IPS-15b (cell line): ENCODE measurements around the gene ERBIN.

Experiments
- H3K27me3 ChIP-seq: one replicate; pipeline ENCODE4 v1.6.1; 2013; ENCODE audit warnings: low read length; ENCODE audit not compliant: control insufficient read depth, insufficient read depth
- H3K36me3 ChIP-seq: one replicate; pipeline ENCODE4 v1.6.1; 2013; ENCODE audit warnings: low read length; ENCODE audit not compliant: control insufficient read depth, insufficient read depth
- H3K4me1 ChIP-seq: one replicate; pipeline ENCODE4 v1.6.1; 2013; ENCODE audit warnings: mild to moderate bottlenecking, low read length; ENCODE audit not compliant: control insufficient read depth, insufficient read depth
- H3K4me3 ChIP-seq: one replicate; pipeline ENCODE4 v1.5.1; 2013; ENCODE audit warnings: low read depth, low read length
- H3K9ac ChIP-seq: one replicate; pipeline ENCODE4 v1.6.1; 2013; ENCODE audit warnings: low read depth, mild to moderate bottlenecking, low read length
- H3K9me3 ChIP-seq: one replicate; pipeline ENCODE4 v1.6.1; 2013; ENCODE audit warnings: mild to moderate bottlenecking, low read length; ENCODE audit not compliant: control insufficient read depth, insufficient read depth

ERBIN gene

GRCh38 chr5:65987982-65988381 lies 61.6 kb downstream of the ERBIN start:
- H3K36me3 ChIP-seq: no peaks in the 10 kb centered on the region
- H3K4me3 ChIP-seq: no peak overlapping the region
- peaks cover 12% of the 10 kb centered on the region for H3K4me1 ChIP-seq
- H3K27me3 ChIP-seq: no peaks in the 10 kb centered on the region
- H3K9ac ChIP-seq: no peak overlapping the region
- H3K9me3 ChIP-seq: no peaks in the 10 kb centered on the region

GRCh38 chr5:65989158-65989557 lies 62.8 kb downstream of the ERBIN start:
- no peak overlapping the region for H3K9ac ChIP-seq
- no peaks in the 10 kb centered on the region for H3K27me3 ChIP-seq
- H3K36me3 ChIP-seq: no peaks in the 10 kb centered on the region
- peaks cover 12% of the 10 kb centered on the region for H3K4me1 ChIP-seq
- no peak overlapping the region for H3K4me3 ChIP-seq
- no peaks in the 10 kb centered on the region for H3K9me3 ChIP-seq

GRCh38 chr5:65992630-65993029 lies 66.3 kb downstream of the ERBIN start:
- H3K27me3 ChIP-seq: no peaks in the 10 kb centered on the region
- no peak overlapping the region for H3K4me3 ChIP-seq
- no peaks in the 10 kb centered on the region for H3K9me3 ChIP-seq
- H3K4me1 ChIP-seq: peaks cover 8% of the 10 kb centered on the region
- H3K36me3 ChIP-seq: no peaks in the 10 kb centered on the region
- no peak overlapping the region for H3K9ac ChIP-seq

GRCh38 chr5:65994117-65994786 lies 67.9 kb downstream of the ERBIN start:
- Histone ChIP-seq H3K27me3 (no peaks in the 10 kb centered on the region), H3K9me3 (no peaks in the 10 kb centered on the region), H3K9ac (no peak overlapping the region), H3K4me3 (no peak overlapping the region), H3K36me3 (no peaks in the 10 kb centered on the region), H3K4me1 (peaks cover 10% of the 10 kb centered on the region)

- Histone ChIP-seq H3K4me1 (peaks cover 11% of the 10 kb centered on the region), H3K4me3 (no peak overlapping the region), H3K9me3 (no peaks in the 10 kb centered on the region), H3K36me3 (no peaks in the 10 kb centered on the region), H3K9ac (no peak overlapping the region), H3K27me3 (no peaks in the 10 kb centered on the region)
Observed at GRCh38 chr5:65999061-65999723, 72.8 kb downstream of the ERBIN start.

GRCh38 chr5:66001952-66002351 lies 75.6 kb downstream of the ERBIN start:
- no peaks in the 10 kb centered on the region for H3K9me3 ChIP-seq
- H3K4me3 ChIP-seq: no peak overlapping the region
- H3K9ac ChIP-seq: no peak overlapping the region
- no peaks in the 10 kb centered on the region for H3K36me3 ChIP-seq
- H3K27me3 ChIP-seq: no peaks in the 10 kb centered on the region
- peaks cover 11% of the 10 kb centered on the region for H3K4me1 ChIP-seq

- no peaks in the 10 kb centered on the region for H3K9me3 ChIP-seq
- no peak overlapping the region for H3K9ac ChIP-seq
- H3K27me3 ChIP-seq: no peaks in the 10 kb centered on the region
- H3K36me3 ChIP-seq: no peaks in the 10 kb centered on the region
- peaks cover 11% of the 10 kb centered on the region for H3K4me1 ChIP-seq
- H3K4me3 ChIP-seq: no peak overlapping the region
Observed at GRCh38 chr5:66002415-66002814, 76.0 kb downstream of the ERBIN start.

- Histone ChIP-seq H3K4me3 (no peak overlapping the region), H3K9me3 (no peaks in the 10 kb centered on the region), H3K4me1 (peaks cover 8% of the 10 kb centered on the region), H3K9ac (no peak overlapping the region), H3K36me3 (no peaks in the 10 kb centered on the region), H3K27me3 (no peaks in the 10 kb centered on the region)
Observed at GRCh38 chr5:66004216-66004615, 77.8 kb downstream of the ERBIN start.

- Histone ChIP-seq H3K36me3 (no peaks in the 10 kb centered on the region), H3K9me3 (no peaks in the 10 kb centered on the region)
Observed at GRCh38 chr5:66009277-66009676, 82.9 kb downstream of the ERBIN start.

GRCh38 chr5:66010476-66010875 lies 84.1 kb downstream of the ERBIN start:
- H3K27me3 ChIP-seq: no peaks in the 10 kb centered on the region
- no peaks in the 10 kb centered on the region for H3K9me3 ChIP-seq
- H3K36me3 ChIP-seq: no peaks in the 10 kb centered on the region
- no peak overlapping the region for H3K9ac ChIP-seq
- H3K4me3 ChIP-seq: no peak overlapping the region
- no peaks in the 10 kb centered on the region for H3K4me1 ChIP-seq

More at GRCh38 chr5:66009277-66009676, 82.9 kb downstream of the ERBIN start:
- Histone ChIP-seq H3K9ac (no peak overlapping the region), H3K27me3 (no peaks in the 10 kb centered on the region), H3K4me1 (no peaks in the 10 kb centered on the region), H3K4me3 (no peak overlapping the region)

- H3K4me1 ChIP-seq: no peaks in the 10 kb centered on the region
- no peaks in the 10 kb centered on the region for H3K9me3 ChIP-seq
- H3K27me3 ChIP-seq: no peaks in the 10 kb centered on the region
- H3K4me3 ChIP-seq: no peak overlapping the region
- no peaks in the 10 kb centered on the region for H3K36me3 ChIP-seq
- H3K9ac ChIP-seq: no peak overlapping the region
Observed at GRCh38 chr5:66012271-66012670, 85.9 kb downstream of the ERBIN start.

- Histone ChIP-seq H3K27me3 (no peaks in the 10 kb centered on the region), H3K9me3 (no peaks in the 10 kb centered on the region), H3K4me3 (no peak overlapping the region), H3K4me1 (no peaks in the 10 kb centered on the region), H3K36me3 (no peaks in the 10 kb centered on the region), H3K9ac (no peak overlapping the region)
Observed at GRCh38 chr5:66013397-66013796, 87.0 kb downstream of the ERBIN start.
